Thymus (tissue), 11 donors: ENCODE measurements around the gene RRP8. TPM values are rescaled to one million over a fixed set of nuclear protein-coding genes. Genes with fewer than 3 reads are reported as not detected.
A peak's percentile ranks its signal among the peaks of the same experiment; 100 is the strongest.

Source experiments
- DNase-seq, 9 donors: peaks; one replicate each; pipeline ENCODE4 v3.0.0-alpha.2; 2013; ENCODE audit warnings: low spot score in 9 of 9, low read depth in 6 of 9, missing footprints in 1 of 9
- H3K27ac ChIP-seq, 2 donors: one replicate each; pipeline ENCODE4 v1.5.1; 2013; ENCODE audit warnings: control low read depth in 1 of 2, low read depth in 1 of 2, low read length in 1 of 2, mild to moderate bottlenecking in 1 of 2, moderate library complexity in 1 of 2
- H3K27me3 ChIP-seq, 2 donors: one replicate each; pipeline ENCODE4 v1.5.1; 2013; ENCODE audit warnings: low read length in 1 of 2; ENCODE audit not compliant: control insufficient read depth in 2 of 2, insufficient read depth in 1 of 2
- H3K36me3 ChIP-seq, 2 donors: one replicate each; pipeline ENCODE4 v1.5.1; 2013; ENCODE audit warnings: low read length in 1 of 2, mild to moderate bottlenecking in 1 of 2, moderate library complexity in 1 of 2; ENCODE audit not compliant: control insufficient read depth in 2 of 2, insufficient read depth in 2 of 2
- H3K4me1 ChIP-seq, 2 donors: one replicate each; pipeline ENCODE4 v1.5.1; 2013; ENCODE audit warnings: low read length in 2 of 2; ENCODE audit not compliant: control insufficient read depth in 2 of 2, insufficient read depth in 2 of 2
- H3K4me3 ChIP-seq, 2 donors: one replicate each; pipeline ENCODE4 v1.5.1; 2013; ENCODE audit warnings: low read length in 2 of 2, control low read depth in 1 of 2, mild to moderate bottlenecking in 1 of 2
- H3K9me3 ChIP-seq, 2 donors: one replicate each; pipeline ENCODE4 v1.5.1; 2013; ENCODE audit warnings: low read length in 1 of 2, mild to moderate bottlenecking in 1 of 2; ENCODE audit not compliant: control insufficient read depth in 2 of 2, insufficient read depth in 1 of 2
- WGBS: extraction: QIAGEN DNeasy Blood & Tissue Kit; methylation state at CpG from one replicate; pipeline ENCODE4 v1.1.7; 2013; 5-methylcytosine and 5-hydroxymethylcytosine counted together
- polyA plus RNA-seq: library from polyadenylated mRNA; stranded (reverse); fragments of 200-250 nt; gene quantifications from one replicate; pipeline ENCODE4 v1.2.3, GENCODE V29; 2013
- total RNA-seq: library from RNA; stranded (reverse); fragments of 120-200 nt; gene quantifications from one replicate; pipeline ENCODE4 v1.2.4, GENCODE V29; 2013
- donor health status: healthy.

RRP8 gene
- total and polyA plus RNA-seq, 2 donors: 22.0 to 32.2 TPM

- no peak for DNase-seq
- H3K4me3 ChIP-seq: no peak overlapping the region
- WGBS: 95% methylated on average over 102 of the region's 102 CpGs
Measured at GRCh38 chr11:6629892-6630631, 26.6 kb upstream of the RRP8 start.

GRCh38 chr11:6629573-6629891, 26.1 kb upstream of the RRP8 start:
- no peaks in the 10 kb centered on the region for H3K27me3 ChIP-seq
- 99% methylated on average over 24 of the region's 24 CpGs for WGBS
- H3K9me3 ChIP-seq: no peaks in the 10 kb centered on the region
- no peak overlapping the region for H3K4me3 ChIP-seq
- H3K4me1 ChIP-seq: peaks cover 5 to 7% of the 10 kb centered on the region in 2 donors
- no peak overlapping the region for H3K27ac ChIP-seq
- DNase-seq: no peak
- peaks cover 22 to 29% of the 10 kb centered on the region in 2 donors for H3K36me3 ChIP-seq

More at GRCh38 chr11:6629892-6630631, 26.6 kb upstream of the RRP8 start:
- no peak overlapping the region for H3K27ac ChIP-seq
- peaks cover 5 to 7% of the 10 kb centered on the region in 2 donors for H3K4me1 ChIP-seq
- no peaks in the 10 kb centered on the region for H3K27me3 ChIP-seq
- H3K9me3 ChIP-seq: no peaks in the 10 kb centered on the region
- H3K36me3 ChIP-seq: peaks cover 19 to 29% of the 10 kb centered on the region in 2 donors

GRCh38 chr11:6628526-6628925, 25.1 kb upstream of the RRP8 start:
- H3K36me3 ChIP-seq: peaks cover 26 to 32% of the 10 kb centered on the region in 2 donors
- H3K27me3 ChIP-seq: no peaks in the 10 kb centered on the region
- DNase-seq: no peak
- no peak overlapping the region for H3K27ac ChIP-seq
- no peaks in the 10 kb centered on the region for H3K9me3 ChIP-seq
- 100% methylated on average over 4 of the region's 4 CpGs for WGBS
- H3K4me1 ChIP-seq: peaks cover 5 to 7% of the 10 kb centered on the region in 2 donors
- no peak overlapping the region for H3K4me3 ChIP-seq

- H3K4me1 ChIP-seq: peaks cover 5 to 7% of the 10 kb centered on the region in 2 donors
- peak overlapping the region in 1 of 2 donors; percentile 58 for H3K27ac ChIP-seq
- no peaks in the 10 kb centered on the region for H3K27me3 ChIP-seq
- H3K36me3 ChIP-seq: peaks cover 28 to 29% of the 10 kb centered on the region in 2 donors
- WGBS: 13% methylated on average over 2 of the region's 2 CpGs
- peak in 3 of 9 donors; percentile 14 to 53 (median 24) for DNase-seq
- H3K4me3 ChIP-seq: no peak overlapping the region
- H3K9me3 ChIP-seq: no peaks in the 10 kb centered on the region
Measured at GRCh38 chr11:6627762-6628241, 24.4 kb upstream of the RRP8 start.

GRCh38 chr11:6626971-6627761, 23.8 kb upstream of the RRP8 start:
- peaks cover 22 to 25% of the 10 kb centered on the region in 2 donors for H3K36me3 ChIP-seq
- DNase-seq: no peak

GRCh38 chr11:6625832-6626420, 22.5 kb upstream of the RRP8 start:
- peaks cover 5 to 7% of the 10 kb centered on the region in 2 donors for H3K4me1 ChIP-seq
- no peak overlapping the region for H3K4me3 ChIP-seq
- peaks cover 21 to 22% of the 10 kb centered on the region in 2 donors for H3K36me3 ChIP-seq
- no peaks in the 10 kb centered on the region for H3K27me3 ChIP-seq
- 95% methylated on average over 17 of the region's 17 CpGs for WGBS
- no peak for DNase-seq
- no peak overlapping the region for H3K27ac ChIP-seq
- H3K9me3 ChIP-seq: peaks cover 0 to 6% of the 10 kb centered on the region in 2 donors

More at GRCh38 chr11:6626971-6627761, 23.8 kb upstream of the RRP8 start:
- peak overlapping the region in 1 of 2 donors; percentile 43 for H3K27ac ChIP-seq
- H3K9me3 ChIP-seq: peaks cover 0 to 5% of the 10 kb centered on the region in 2 donors
- no peak overlapping the region for H3K4me3 ChIP-seq
- H3K27me3 ChIP-seq: no peaks in the 10 kb centered on the region
- 91% methylated on average over 19 of the region's 19 CpGs for WGBS
- H3K4me1 ChIP-seq: peaks cover 5 to 7% of the 10 kb centered on the region in 2 donors

- DNase-seq: no peak
- peaks cover 0 to 6% of the 10 kb centered on the region in 2 donors for H3K9me3 ChIP-seq
- H3K27ac ChIP-seq: no peak overlapping the region
- no peak overlapping the region for H3K4me3 ChIP-seq
- peaks cover 5 to 7% of the 10 kb centered on the region in 2 donors for H3K4me1 ChIP-seq
- H3K36me3 ChIP-seq: peaks cover 21 to 22% of the 10 kb centered on the region in 2 donors
- WGBS: 97% methylated on average over 12 of the region's 12 CpGs
- H3K27me3 ChIP-seq: no peaks in the 10 kb centered on the region
Measured at GRCh38 chr11:6625156-6625831, 21.9 kb upstream of the RRP8 start.

- WGBS: 95% methylated on average over 31 of the region's 31 CpGs
- H3K9me3 ChIP-seq: peaks cover 0 to 6% of the 10 kb centered on the region in 2 donors
- DNase-seq: no peak
- H3K27me3 ChIP-seq: no peaks in the 10 kb centered on the region
- no peak overlapping the region for H3K27ac ChIP-seq
- H3K4me1 ChIP-seq: peaks cover 6 to 12% of the 10 kb centered on the region in 2 donors
- H3K36me3 ChIP-seq: peaks cover 15 to 17% of the 10 kb centered on the region in 2 donors
- no peak overlapping the region for H3K4me3 ChIP-seq
Measured at GRCh38 chr11:6623391-6624363, 20.3 kb upstream of the RRP8 start.
